Activated T-helper 17 cell treated with anti-CD3 and anti-CD28 coated beads, Interleukin-2, amount 50 U/mL, for 72 hours (primary cell): ENCODE results near the gene EPM2AIP1. TPM values are rescaled to one million over a fixed set of nuclear protein-coding genes. Genes with fewer than 3 reads are reported as not detected.

Source experiments
- ATAC-seq: fragments of 150-1000 bp; cut with Tn5 transposase; replicated peaks from 2 replicates; pipeline ENCODE4 v1.10.0; 2021; ENCODE audit warnings: mild to moderate bottlenecking, moderate library complexity
- H3K27ac Mint-ChIP-seq: one replicate; pipeline ENCODE4 v1.8.0; 2022; ENCODE audit warnings: mixed read lengths
- H3K27me3 Mint-ChIP-seq: one replicate; pipeline ENCODE4 v1.8.0; 2022; ENCODE audit warnings: mixed read lengths
- H3K36me3 Mint-ChIP-seq: one replicate; pipeline ENCODE4 v1.8.0; 2022; ENCODE audit warnings: low read depth, mild to moderate bottlenecking, mixed read lengths
- H3K4me1 Mint-ChIP-seq: one replicate; pipeline ENCODE4 v1.8.0; 2022; ENCODE audit warnings: mixed read lengths
- H3K4me3 Mint-ChIP-seq: one replicate; pipeline ENCODE4 v1.8.0; 2022; ENCODE audit warnings: mild to moderate bottlenecking, mixed read lengths
- H3K9me3 Mint-ChIP-seq: one replicate; pipeline ENCODE4 v1.8.0; 2022; ENCODE audit warnings: mixed read lengths
- total RNA-seq, 2 donors: library from RNA; stranded (reverse); gene quantifications; one replicate each; pipeline ENCODE4 v1.2.3, GENCODE V29; 2022

Gene EPM2AIP1
- total RNA-seq, 2 donors from 2014 or later = 14.8 to 21.0 TPM

GRCh38 chr3:37024820-37025405, 32.0 kb upstream of the EPM2AIP1 start:
- Mint-ChIP-seq H3K27ac (no peak overlapping the region), H3K4me1 (peaks cover 4% of the 10 kb centered on the region), H3K27me3 (no peaks in the 10 kb centered on the region), H3K9me3 (no peaks in the 10 kb centered on the region), H3K4me3 (no peak overlapping the region), H3K36me3 (peaks cover 100% of the 10 kb centered on the region)
- ATAC-seq = no peak

- no peak for ATAC-seq
- Mint-ChIP-seq H3K9me3 (no peaks in the 10 kb centered on the region), H3K4me1 (peaks cover 4% of the 10 kb centered on the region)
These were observed 31.2 kb upstream of the EPM2AIP1 start for GRCh38 chr3:37024092-37024491.

DNA sequence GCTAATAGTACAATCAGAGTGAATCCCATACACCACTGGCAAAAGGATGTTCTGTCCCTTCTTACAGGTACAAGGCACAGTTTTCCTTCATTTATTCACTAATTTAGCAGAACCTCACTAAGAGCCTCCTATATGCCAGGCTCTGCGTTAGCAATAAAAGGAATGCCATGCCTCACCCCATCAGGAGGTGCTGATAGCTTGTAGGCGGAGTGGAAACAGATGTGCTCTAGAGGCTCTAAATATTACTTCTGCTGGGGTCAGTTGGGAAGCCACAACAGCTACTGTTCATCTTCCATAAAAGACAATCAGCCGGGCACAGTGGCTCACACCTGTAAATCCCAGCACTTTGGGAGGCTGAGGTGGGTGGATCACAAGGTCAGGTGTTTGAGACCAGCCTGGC, 24.8 kb upstream of the EPM2AIP1 start:
- Mint-ChIP-seq H3K36me3 (peaks cover 73% of the 10 kb centered on the region), H3K27me3 (no peaks in the 10 kb centered on the region), H3K9me3 (no peaks in the 10 kb centered on the region), H3K4me1 (no peaks in the 10 kb centered on the region), H3K27ac (no peak overlapping the region), H3K4me3 (no peak overlapping the region)
- no peak for ATAC-seq

More at GRCh38 chr3:37024092-37024491, 31.2 kb upstream of the EPM2AIP1 start:
- no peaks in the 10 kb centered on the region for H3K27me3 Mint-ChIP-seq
- peaks cover 100% of the 10 kb centered on the region for H3K36me3 Mint-ChIP-seq
- no peak overlapping the region for H3K4me3 Mint-ChIP-seq
- no peak overlapping the region for H3K27ac Mint-ChIP-seq

DNA sequence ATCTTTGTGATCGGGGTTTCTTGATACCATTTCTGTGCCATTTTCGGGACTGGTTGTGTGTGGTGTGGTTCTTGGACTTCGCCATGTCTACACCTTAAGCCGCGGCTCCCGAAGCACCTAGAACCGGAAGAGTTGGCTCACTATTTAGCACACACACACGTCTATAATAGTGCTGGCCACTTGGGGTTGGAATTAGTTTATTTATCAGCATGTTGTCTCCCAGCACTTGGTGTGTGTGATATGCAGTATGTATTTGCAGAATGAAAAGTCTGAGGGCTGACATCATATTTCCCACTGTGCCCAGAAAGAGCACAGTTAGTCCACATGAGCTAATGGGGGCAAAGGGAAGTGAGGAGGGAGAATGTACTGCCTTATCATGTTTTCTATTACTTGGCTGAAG, 24.0 kb upstream of the EPM2AIP1 start:
- Mint-ChIP-seq H3K4me1 (no peaks in the 10 kb centered on the region), H3K36me3 (peaks cover 65% of the 10 kb centered on the region)

DNA sequence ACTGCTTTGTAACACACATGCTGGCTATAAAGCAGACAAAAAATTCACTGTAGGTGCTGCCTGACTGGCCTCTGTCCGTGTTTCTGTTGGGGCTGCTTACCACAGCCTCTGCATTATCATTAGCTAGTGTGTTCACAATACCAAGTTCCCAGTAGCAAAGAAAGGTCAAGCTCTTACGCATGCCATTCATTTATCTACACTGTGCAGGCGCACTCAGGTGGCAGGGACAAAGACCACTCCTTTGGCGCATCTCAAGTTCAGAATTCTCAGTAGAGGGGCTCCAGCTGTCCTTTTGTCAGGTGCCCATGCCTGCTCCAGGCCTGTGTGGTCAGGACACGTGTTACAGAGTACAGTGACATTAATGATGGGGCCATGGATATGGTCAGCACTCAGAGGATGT, 22.7 kb upstream of the EPM2AIP1 start:
- no peaks in the 10 kb centered on the region for H3K4me1 Mint-ChIP-seq
- peaks cover 53% of the 10 kb centered on the region for H3K36me3 Mint-ChIP-seq
- no peaks in the 10 kb centered on the region for H3K27me3 Mint-ChIP-seq
- no peaks in the 10 kb centered on the region for H3K9me3 Mint-ChIP-seq
- no peak for ATAC-seq
- H3K4me3 Mint-ChIP-seq = no peak overlapping the region
- H3K27ac Mint-ChIP-seq = no peak overlapping the region

More for the DNA sequence above, 24.0 kb upstream of the EPM2AIP1 start:
- Mint-ChIP-seq H3K9me3 (no peaks in the 10 kb centered on the region), H3K27ac (no peak overlapping the region), H3K27me3 (no peaks in the 10 kb centered on the region), H3K4me3 (no peak overlapping the region)
- ATAC-seq = no peak

DNA sequence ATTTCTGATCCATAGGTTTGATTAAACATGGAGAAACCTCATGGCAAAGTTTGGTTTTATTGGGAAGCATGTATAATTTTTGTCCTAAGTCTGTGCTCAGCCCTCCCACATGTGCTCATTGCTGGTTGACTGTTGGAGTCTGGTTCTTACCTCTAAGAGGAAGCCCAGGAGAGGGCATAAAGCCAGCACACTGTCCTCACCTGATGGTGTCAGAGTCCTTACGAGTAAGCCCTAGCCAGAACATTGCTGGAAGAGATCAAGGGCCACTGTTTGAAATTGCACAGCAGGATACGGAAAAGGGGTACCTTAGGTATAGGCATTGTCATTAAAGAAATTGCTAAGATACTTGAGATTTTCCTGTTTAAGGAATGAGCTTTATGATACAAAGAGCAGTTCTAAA, 21.7 kb upstream of the EPM2AIP1 start:
- Mint-ChIP-seq H3K36me3 (peaks cover 43% of the 10 kb centered on the region), H3K9me3 (no peaks in the 10 kb centered on the region), H3K4me1 (no peaks in the 10 kb centered on the region), H3K27me3 (no peaks in the 10 kb centered on the region), H3K27ac (no peak overlapping the region), H3K4me3 (no peak overlapping the region)
- no peak for ATAC-seq

- no peaks in the 10 kb centered on the region for H3K36me3 Mint-ChIP-seq
- no peaks in the 10 kb centered on the region for H3K27me3 Mint-ChIP-seq
- ATAC-seq = peak; percentile 90
- no peaks in the 10 kb centered on the region for H3K9me3 Mint-ChIP-seq
- peaks cover 27% of the 10 kb centered on the region for H3K4me1 Mint-ChIP-seq
- no peak within 1 kb of the TSS for H3K27ac Mint-ChIP-seq
- no peak within 1 kb of the TSS for H3K4me3 Mint-ChIP-seq
These were observed 674 bp upstream of the EPM2AIP1 start, which contains the start of gene MLH1 for GRCh38 chr3:36993326-36994283. MLH1 (plus strand) TSS chr3:36993518; CDS start chr3:36993548, 30 bp downstream.

- H3K4me3 Mint-ChIP-seq = no peak overlapping the region
- ATAC-seq = no peak
- H3K4me1 Mint-ChIP-seq = peaks cover 29% of the 10 kb centered on the region
- H3K27me3 Mint-ChIP-seq = no peaks in the 10 kb centered on the region
- no peaks in the 10 kb centered on the region for H3K9me3 Mint-ChIP-seq
- H3K36me3 Mint-ChIP-seq = no peaks in the 10 kb centered on the region
- no peak overlapping the region for H3K27ac Mint-ChIP-seq
These were observed 767 bp downstream of the EPM2AIP1 start for GRCh38 chr3:36991923-36992805.

DNA sequence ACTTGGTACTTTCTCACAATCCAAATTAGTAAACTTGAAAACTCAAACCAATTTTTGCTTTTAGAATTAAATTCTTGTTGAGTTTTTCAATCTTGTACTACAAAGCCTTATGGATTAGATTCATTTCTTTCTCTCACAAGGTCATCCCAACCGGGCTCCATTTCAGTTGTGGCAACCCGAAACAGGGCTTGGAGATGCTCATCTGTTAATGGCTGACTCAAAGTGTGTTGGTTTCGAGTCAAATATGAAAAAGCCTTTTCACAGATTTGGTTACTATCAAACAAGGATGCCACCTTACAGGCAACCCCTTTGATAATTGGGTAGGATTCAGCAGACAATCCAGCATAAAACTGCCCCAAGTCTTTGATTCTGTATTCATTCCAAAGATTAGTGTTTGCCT, 1.8 kb downstream of the EPM2AIP1 start:
- H3K4me3 Mint-ChIP-seq = no peak overlapping the region
- no peak for ATAC-seq
- no peaks in the 10 kb centered on the region for H3K27me3 Mint-ChIP-seq
- no peak overlapping the region for H3K27ac Mint-ChIP-seq
- H3K9me3 Mint-ChIP-seq = no peaks in the 10 kb centered on the region
- H3K4me1 Mint-ChIP-seq = peaks cover 26% of the 10 kb centered on the region
- H3K36me3 Mint-ChIP-seq = no peaks in the 10 kb centered on the region

- no peak overlapping the region for H3K4me3 Mint-ChIP-seq
- peaks cover 30% of the 10 kb centered on the region for H3K4me1 Mint-ChIP-seq
- ATAC-seq = no peak
- H3K27ac Mint-ChIP-seq = peak overlapping the region; percentile 35
- no peaks in the 10 kb centered on the region for H3K27me3 Mint-ChIP-seq
- no peaks in the 10 kb centered on the region for H3K36me3 Mint-ChIP-seq
- no peaks in the 10 kb centered on the region for H3K9me3 Mint-ChIP-seq
These were observed 3.4 kb downstream of the EPM2AIP1 start for GRCh38 chr3:36989568-36989967.

- Mint-ChIP-seq H3K4me1 (peaks cover 30% of the 10 kb centered on the region), H3K27ac (peak overlapping the region; percentile 35), H3K4me3 (no peak overlapping the region), H3K9me3 (no peaks in the 10 kb centered on the region), H3K27me3 (no peaks in the 10 kb centered on the region), H3K36me3 (no peaks in the 10 kb centered on the region)
- ATAC-seq = no peak
These were observed 3.9 kb downstream of the EPM2AIP1 start for GRCh38 chr3:36989005-36989404.

DNA sequence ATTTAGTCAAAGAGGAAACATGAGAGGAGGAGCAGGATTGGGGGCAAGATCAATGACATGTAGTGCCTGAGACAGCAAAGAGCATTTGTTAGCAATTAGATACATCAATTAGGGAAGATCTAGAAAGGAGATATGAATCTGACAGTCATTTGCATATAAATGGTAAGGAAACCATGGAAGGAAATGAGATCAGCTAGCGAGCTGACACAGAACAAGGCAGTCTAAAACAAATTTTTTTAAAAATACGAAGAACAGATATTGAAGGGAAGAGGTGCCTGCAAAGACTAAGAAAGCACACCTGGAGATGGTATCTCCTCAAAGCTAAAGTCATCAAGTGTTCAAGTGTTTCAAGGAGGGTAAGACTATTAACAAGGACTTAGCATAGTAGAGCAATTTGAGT, 4.6 kb downstream of the EPM2AIP1 start:
- peak overlapping the region; percentile 26 for H3K27ac Mint-ChIP-seq
- H3K9me3 Mint-ChIP-seq = no peaks in the 10 kb centered on the region
- no peaks in the 10 kb centered on the region for H3K36me3 Mint-ChIP-seq
- H3K27me3 Mint-ChIP-seq = no peaks in the 10 kb centered on the region
- H3K4me1 Mint-ChIP-seq = peaks cover 30% of the 10 kb centered on the region
- no peak overlapping the region for H3K4me3 Mint-ChIP-seq
- ATAC-seq = no peak

DNA sequence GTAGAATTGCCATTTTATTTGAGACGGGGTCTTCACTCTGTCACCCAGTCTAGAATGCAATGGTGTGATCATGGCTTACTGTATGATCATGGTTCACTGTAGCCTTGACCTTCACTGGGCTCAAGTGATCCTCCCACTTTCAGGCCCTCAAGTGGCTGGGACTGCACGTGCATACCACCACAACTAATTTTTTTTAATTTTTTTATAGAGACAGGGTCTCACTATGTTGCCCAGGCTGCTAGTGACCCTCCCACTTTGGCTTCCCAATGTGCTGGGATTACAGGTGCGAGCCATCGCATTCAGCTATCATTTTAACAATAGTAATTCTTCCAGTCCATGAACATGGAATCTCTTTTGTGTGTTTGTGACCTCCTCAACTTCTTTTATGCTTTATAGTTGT, 11.9 kb downstream of the EPM2AIP1 start:
- Mint-ChIP-seq H3K27ac (no peak overlapping the region), H3K27me3 (no peaks in the 10 kb centered on the region), H3K9me3 (peaks cover 12% of the 10 kb centered on the region), H3K4me1 (peaks cover 4% of the 10 kb centered on the region), H3K4me3 (no peak overlapping the region), H3K36me3 (no peaks in the 10 kb centered on the region)
- ATAC-seq = no peak

GRCh38 chr3:36973139-36973538, 19.8 kb downstream of the EPM2AIP1 start:
- no peaks in the 10 kb centered on the region for H3K9me3 Mint-ChIP-seq
- peaks cover 20% of the 10 kb centered on the region for H3K4me1 Mint-ChIP-seq
- H3K36me3 Mint-ChIP-seq = no peaks in the 10 kb centered on the region
- H3K27ac Mint-ChIP-seq = no peak overlapping the region
- no peaks in the 10 kb centered on the region for H3K27me3 Mint-ChIP-seq
- ATAC-seq = no peak
- H3K4me3 Mint-ChIP-seq = no peak overlapping the region
